ENCODE data around the gene HSDL2. TPM values are rescaled to one million over a fixed set of nuclear protein-coding genes. Genes with fewer than 3 reads are reported as not detected.

Gene HSDL2
- polyA plus RNA-seq, 3 donors, result 6.4 to 34.8 (median 26.9) TPM

GRCh38 chr9:112332214-112332613, 47.7 kb upstream of the HSDL2 start:
- Histone ChIP-seq H2AFZ (ENCODE audit: insufficient read depth, low read depth, low read length, poor library complexity, severe bottlenecking) (no peak overlapping the region), H3K36me3 (replicated peaks in 1 of 2; ENCODE audit: control insufficient read depth in 1 of 2, insufficient read depth in 2 of 2, low read length in 2 of 2) (no peaks in the 10 kb centered on the region), H4K20me1 (ENCODE audit: insufficient read depth, low read length) (peaks cover 53% of the 10 kb centered on the region), H3K4me2 (replicated peaks; ENCODE audit: extremely low read depth, low read length, poor library complexity, severe bottlenecking) (peak overlapping the region; percentile 80), H3K27ac (ENCODE audit: low read depth in 1 of 2, low read length in 2 of 2) (peak overlapping the region in 1 of 2 donors; percentile 89), H3K4me1 (ENCODE audit: control insufficient read depth in 1 of 2, insufficient read depth in 2 of 2, low read length in 2 of 2) (peaks cover 19 to 59% of the 10 kb centered on the region in 2 donors), H3K4me3 (replicated peaks in 1 of 3; ENCODE audit: low read depth in 2 of 3, low read length in 3 of 3) (peak overlapping the region; percentile 69 to 96 (median 75)), H3K9ac (ENCODE audit: insufficient read depth, low read length, poor library complexity, severe bottlenecking) (peak overlapping the region; percentile 97), H3K27me3 (ENCODE audit: control insufficient read depth in 2 of 2, insufficient read depth in 2 of 2, low read length in 2 of 2) (no peaks in the 10 kb centered on the region), H3K9me3 (replicated peaks in 1 of 2; ENCODE audit: control insufficient read depth in 1 of 2, insufficient read depth in 1 of 2, low read length in 2 of 2) (no peaks in the 10 kb centered on the region), H3K79me2 (ENCODE audit: insufficient read depth, low read length) (peaks cover 59% of the 10 kb centered on the region)
- Mint-ChIP-seq H3K36me3 (no peaks in the 10 kb centered on the region), H3K4me1 (peaks cover 40% of the 10 kb centered on the region), H3K9me3 (peaks cover 0 to 2% (median 0%) of the 10 kb centered on the region in 7 donors), H3K27me3 (ENCODE audit: low read depth in 3 of 3) (peaks cover 0 to 3% (median 0%) of the 10 kb centered on the region in 3 donors), H3K27ac (peak overlapping the region; percentile 84 to 96 (median 93)), H3K4me3 (peak overlapping the region; percentile 88 to 92)
- DNase-seq, result no peak
- intact Hi-C loops (cut with micrococcal nuclease), result loop anchor here in 1 of 2 donors (5.0 kb wide), 3 partner anchors 45 to 435 kb away; partner anchors contain the start of gene UGCG
- TF ChIP-seq, protein P1, sequence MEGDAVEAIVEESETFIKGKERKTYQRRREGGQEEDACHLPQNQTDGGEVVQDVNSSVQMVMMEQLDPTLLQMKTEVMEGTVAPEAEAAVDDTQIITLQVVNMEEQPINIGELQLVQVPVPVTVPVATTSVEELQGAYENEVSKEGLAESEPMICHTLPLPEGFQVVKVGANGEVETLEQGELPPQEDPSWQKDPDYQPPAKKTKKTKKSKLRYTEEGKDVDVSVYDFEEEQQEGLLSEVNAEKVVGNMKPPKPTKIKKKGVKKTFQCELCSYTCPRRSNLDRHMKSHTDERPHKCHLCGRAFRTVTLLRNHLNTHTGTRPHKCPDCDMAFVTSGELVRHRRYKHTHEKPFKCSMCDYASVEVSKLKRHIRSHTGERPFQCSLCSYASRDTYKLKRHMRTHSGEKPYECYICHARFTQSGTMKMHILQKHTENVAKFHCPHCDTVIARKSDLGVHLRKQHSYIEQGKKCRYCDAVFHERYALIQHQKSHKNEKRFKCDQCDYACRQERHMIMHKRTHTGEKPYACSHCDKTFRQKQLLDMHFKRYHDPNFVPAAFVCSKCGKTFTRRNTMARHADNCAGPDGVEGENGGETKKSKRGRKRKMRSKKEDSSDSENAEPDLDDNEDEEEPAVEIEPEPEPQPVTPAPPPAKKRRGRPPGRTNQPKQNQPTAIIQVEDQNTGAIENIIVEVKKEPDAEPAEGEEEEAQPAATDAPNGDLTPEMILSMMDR (IDR thresholded peaks at IDR 0.05), result no peak
- WGBS (ENCODE audit: insufficient coverage), result no CpG with 5 or more reads among the region's 4 CpGs

GRCh38 chr9:112332674-112332976, 47.3 kb upstream of the HSDL2 start:
- H3K36me3 Mint-ChIP-seq, result no peaks in the 10 kb centered on the region
- no peaks in the 10 kb centered on the region for H3K27me3 ChIP-seq (ENCODE audit: control insufficient read depth in 2 of 2, insufficient read depth in 2 of 2, low read length in 2 of 2)
- TF ChIP-seq, protein P1 (IDR thresholded peaks at IDR 0.05), result peak; percentile 20
- H3K4me1 ChIP-seq (ENCODE audit: control insufficient read depth in 1 of 2, insufficient read depth in 2 of 2, low read length in 2 of 2), result peaks cover 19 to 55% of the 10 kb centered on the region in 2 donors
- peak overlapping the region; percentile 88 to 92 for H3K4me3 Mint-ChIP-seq
- peak overlapping the region; percentile 70 for H2AFZ ChIP-seq (ENCODE audit: insufficient read depth, low read depth, low read length, poor library complexity, severe bottlenecking)
- H3K27me3 Mint-ChIP-seq (ENCODE audit: low read depth in 3 of 3), result peaks cover 0 to 3% (median 0%) of the 10 kb centered on the region in 3 donors
- under 1% methylated on average over 14 of the region's 19 CpGs for WGBS (ENCODE audit: insufficient coverage)
- H3K36me3 ChIP-seq (replicated peaks in 1 of 2; ENCODE audit: control insufficient read depth in 1 of 2, insufficient read depth in 2 of 2, low read length in 2 of 2), result no peaks in the 10 kb centered on the region
- peaks cover 49% of the 10 kb centered on the region for H4K20me1 ChIP-seq (ENCODE audit: insufficient read depth, low read length)
- intact Hi-C loops (cut with micrococcal nuclease), result loop anchor here in 1 of 2 donors (5.0 kb wide), 3 partner anchors 45 to 435 kb away; partner anchors contain the start of gene UGCG
- H3K4me3 ChIP-seq (replicated peaks in 1 of 3; ENCODE audit: low read depth in 2 of 3, low read length in 3 of 3), result peak overlapping the region; percentile 69 to 96 (median 75)
- H3K79me2 ChIP-seq (ENCODE audit: insufficient read depth, low read length), result peaks cover 55% of the 10 kb centered on the region
- H3K27ac ChIP-seq (ENCODE audit: low read depth in 1 of 2, low read length in 2 of 2), result peak overlapping the region; percentile 86 to 89
- no peak for DNase-seq
- H3K4me1 Mint-ChIP-seq, result peaks cover 39% of the 10 kb centered on the region
- H3K27ac Mint-ChIP-seq, result peak overlapping the region; percentile 84 to 96 (median 93)
- H3K4me2 ChIP-seq (replicated peaks; ENCODE audit: extremely low read depth, low read length, poor library complexity, severe bottlenecking), result peak overlapping the region; percentile 80
- peak overlapping the region; percentile 97 for H3K9ac ChIP-seq (ENCODE audit: insufficient read depth, low read length, poor library complexity, severe bottlenecking)
- H3K9me3 Mint-ChIP-seq, result peaks cover 0 to 2% (median 0%) of the 10 kb centered on the region in 7 donors
- H3K9me3 ChIP-seq (replicated peaks in 1 of 2; ENCODE audit: control insufficient read depth in 1 of 2, insufficient read depth in 1 of 2, low read length in 2 of 2), result no peaks in the 10 kb centered on the region

All from CD14-positive monocyte (primary cell).